Breast epithelium (tissue), 4 donors: Measurements from ENCODE around the gene NCAPH2. TPM values are rescaled to one million over a fixed set of nuclear protein-coding genes. Genes with fewer than 3 reads are reported as not detected.
A peak's percentile ranks its signal among the peaks of the same experiment; 100 is the strongest.

ENCODE experiments used
- DNase-seq, 2 donors: peaks; one replicate each; pipeline ENCODE4 v3.0.0-alpha.2; 2019; ENCODE audit warnings: low spot score in 2 of 2
- H3K27ac ChIP-seq, 2 donors: fragments of 200-600 bp; sonication (generic) in 1 of 2; one replicate each; pipeline ENCODE4 v1.5.1; 2016 to 2019; ENCODE audit warnings: mild to moderate bottlenecking in 1 of 2
- H3K27me3 ChIP-seq, 2 donors: fragments of 200-600 bp; sonication (generic) in 1 of 2; one replicate each; pipeline versions ENCODE4 v1.5.1 to v1.6.0; 2017 to 2019; ENCODE audit warnings: control low read depth in 1 of 2, mild to moderate bottlenecking in 1 of 2
- H3K36me3 ChIP-seq: fragments of 200-600 bp; one replicate; pipeline ENCODE4 v1.5.1; 2019
- H3K4me1 ChIP-seq, 2 donors: fragments of 200-600 bp; sonication (generic); one replicate each; pipeline ENCODE4 v1.5.1; 2016 to 2019; ENCODE audit warnings: control low read depth in 1 of 2
- H3K4me3 ChIP-seq, 3 donors: fragments of 200-600 bp; sonication (generic); 1 replicate in 2 of 3; 2 replicates in 1 of 3; pipeline ENCODE4 v1.5.1; 2016 to 2019; ENCODE audit warnings: mild to moderate bottlenecking in 3 of 3, moderate library complexity in 2 of 3
- H3K9me3 ChIP-seq, 2 donors: fragments of 200-600 bp; sonication (generic) in 1 of 2; one replicate each; pipeline ENCODE4 v1.5.1; 2016 to 2019; ENCODE audit warnings: control low read depth in 1 of 2
- CTCF ChIP-seq, 3 donors: fragments of 450-650 bp; IDR thresholded peaks; one replicate each; pipeline ENCODE4 v1.5.1; 2016 to 2017; ENCODE audit warnings: antibody characterized with exemption in 3 of 3, mild to moderate bottlenecking in 3 of 3, moderate library complexity in 3 of 3
- POLR2A ChIP-seq: fragments of 450-650 bp; IDR thresholded peaks from one replicate; pipeline ENCODE4 v1.6.1; 2016; ENCODE audit warnings: antibody characterized with exemption, mild to moderate bottlenecking, moderate library complexity
- POLR2AphosphoS5 ChIP-seq, 3 donors: sonication (generic); formaldehyde crosslinking; IDR thresholded peaks; one replicate each; pipeline ENCODE4 v1.6.1; 2017; ENCODE audit warnings: antibody characterized with exemption in 3 of 3
- intact Hi-C: fragments of 100-400 bp; cut with DNase I; formaldehyde crosslinking; loops from one replicate; pipeline ENCODE4 v1.15.1; 2023; ENCODE audit warnings: low total_unique reads
- total RNA-seq, 3 donors: library from RNA; depleted of rRNA; stranded (reverse); fragments of >200 nt; gene quantifications; one replicate each; pipeline ENCODE4 v1.1.0, GENCODE V29; 2016

NCAPH2 gene
- total RNA-seq, 3 donors from 2014 or later: 25.9 to 48.2 (median 43.0) TPM

GRCh38 chr22:50481045-50481439 lies 27.0 kb upstream of the NCAPH2 start:
- peaks cover 4 to 10% of the 10 kb centered on the region in 2 donors for H3K4me1 ChIP-seq
- intact Hi-C loops: no loop called here
- DNase-seq: no peak

GRCh38 chr22:50481440-50482106 lies 26.5 kb upstream of the NCAPH2 start, which contains the start of gene ADM2:
ADM2 (plus strand) TSS chr22:50481543; CDS start chr22:50481848, 305 bp downstream.
- peaks cover 8 to 16% of the 10 kb centered on the region in 2 donors for H3K27me3 ChIP-seq
- peak within 1 kb of the TSS; percentile 34 to 85 (median 54) for H3K4me3 ChIP-seq
- intact Hi-C loops: no loop called here
- peaks cover 4 to 10% of the 10 kb centered on the region in 2 donors for H3K4me1 ChIP-seq
- TF ChIP-seq POLR2AphosphoS5 (IDR thresholded peaks at IDR 0.05): no peak
- TF ChIP-seq POLR2A: no peak
- TF ChIP-seq CTCF (IDR thresholded peaks at IDR 0.05): no peak
- no peak within 1 kb of the TSS for H3K27ac ChIP-seq
- no peaks in the 10 kb centered on the region for H3K36me3 ChIP-seq
- no peaks in the 10 kb centered on the region for H3K9me3 ChIP-seq
- DNase-seq: no peak

More at GRCh38 chr22:50481045-50481439, 27.0 kb upstream of the NCAPH2 start:
- Histone ChIP-seq H3K9me3 (no peaks in the 10 kb centered on the region), H3K4me3 (peak overlapping the region; percentile 34 to 85 (median 54)), H3K27me3 (peaks cover 8 to 16% of the 10 kb centered on the region in 2 donors), H3K36me3 (no peaks in the 10 kb centered on the region), H3K27ac (no peak overlapping the region)
- TF ChIP-seq POLR2A: no peak
- TF ChIP-seq CTCF (IDR thresholded peaks at IDR 0.05): no peak
- TF ChIP-seq POLR2AphosphoS5 (IDR thresholded peaks at IDR 0.05): no peak

GRCh38 chr22:50482107-50483074 lies 25.6 kb upstream of the NCAPH2 start:
- intact Hi-C loops: no loop called here
- no peaks in the 10 kb centered on the region for H3K36me3 ChIP-seq
- DNase-seq: no peak
- no peak overlapping the region for H3K27ac ChIP-seq
- no peaks in the 10 kb centered on the region for H3K9me3 ChIP-seq
- TF ChIP-seq POLR2AphosphoS5 (IDR thresholded peaks at IDR 0.05): no peak
- no peak for TF ChIP-seq CTCF (IDR thresholded peaks at IDR 0.05)
- no peak for TF ChIP-seq POLR2A
- peak overlapping the region in 2 of 3 donors; percentile 54 to 85 for H3K4me3 ChIP-seq
- peaks cover 8 to 16% of the 10 kb centered on the region in 2 donors for H3K27me3 ChIP-seq
- peaks cover 4 to 10% of the 10 kb centered on the region in 2 donors for H3K4me1 ChIP-seq

GRCh38 chr22:50483106-50483505 lies 24.9 kb upstream of the NCAPH2 start:
- Histone ChIP-seq H3K27ac (no peak overlapping the region), H3K27me3 (peaks cover 8 to 16% of the 10 kb centered on the region in 2 donors), H3K36me3 (no peaks in the 10 kb centered on the region), H3K4me3 (no peak overlapping the region), H3K4me1 (peaks cover 4 to 10% of the 10 kb centered on the region in 2 donors), H3K9me3 (no peaks in the 10 kb centered on the region)
- no peak for TF ChIP-seq POLR2A
- TF ChIP-seq CTCF (IDR thresholded peaks at IDR 0.05): no peak
- TF ChIP-seq POLR2AphosphoS5 (IDR thresholded peaks at IDR 0.05): no peak
- DNase-seq: no peak
- intact Hi-C loops: no loop called here
